AG04450 (cell line): ENCODE measurements around the gene REM1. TPM values are rescaled to one million over a fixed set of nuclear protein-coding genes. Genes with fewer than 3 reads are reported as not detected.
"Not testable (repeated sequence)": the region's sequence is repeated elsewhere in the genome, so short reads cannot be mapped to it uniquely, and the experiment has no call there.

ENCODE experiments used
- CTCF ChIA-PET: fragments of 300-600, 350-600 bp; formaldehyde crosslinking; extraction: SDS; loops from one replicate; lab custom pipeline; 2022; ENCODE audit warnings: antibody characterized with exemption, inconsistent platforms; lab: Charles Lee
- POLR2A ChIA-PET: fragments of 350-600 bp; formaldehyde crosslinking; extraction: SDS; loops from one replicate; lab custom pipeline; 2021; ENCODE audit warnings: antibody characterized with exemption, inconsistent platforms; lab: Yijun Ruan, JAX
- DNase-seq: peaks from one replicate; pipeline ENCODE4 v3.0.0-alpha.2; 2011; ENCODE audit warnings: low read depth, low spot score
- H3K27ac ChIP-seq: one replicate; pipeline ENCODE4 v1.5.1; 2012; ENCODE audit warnings: low read depth, low read length, control low read depth
- H3K27me3 ChIP-seq: one replicate; pipeline ENCODE4 v1.6.0; 2012; ENCODE audit warnings: low read length; ENCODE audit not compliant: control insufficient read depth, insufficient read depth
- H3K4me3 ChIP-seq: 2 replicates; pipeline ENCODE4 v1.5.1; 2011; ENCODE audit warnings: mild to moderate bottlenecking, low read depth, low read length, control low read depth
- H3K9me3 ChIP-seq: 2 replicates; pipeline ENCODE4 v1.5.1; 2012; ENCODE audit warnings: low read length; ENCODE audit not compliant: control insufficient read depth, insufficient read depth
- polyA plus RNA-seq: library from polyadenylated mRNA; depleted of rRNA; stranded (reverse); fragments of >200 nt; gene quantifications from 2 replicates; pipeline ENCODE4 v1.2.3, GENCODE V29; 2011
- TF ChIP-seq, protein P1 (sequence below): IDR thresholded peaks from 2 replicates; pipeline ENCODE4 v1.5.1; 2011; ENCODE audit warnings: low read depth, low read length, control low read depth, inconsistent platforms

Gene REM1
- polyA plus RNA-seq, 1 experiment: not detected

- no peak for DNase-seq
- no peak overlapping the region for H3K27ac ChIP-seq
- CTCF ChIA-PET: interaction anchor here (7.7 kb wide), 1 partner anchor 48 kb away, joined by 210 read pairs; no protein-coding TSS in a partner anchor
- POLR2A ChIA-PET: no interaction called here
- peaks cover 2% of the 10 kb centered on the region for H3K27me3 ChIP-seq
- H3K4me3 ChIP-seq: no peak overlapping the region
- no peaks in the 10 kb centered on the region for H3K9me3 ChIP-seq
- TF ChIP-seq, protein P1, sequence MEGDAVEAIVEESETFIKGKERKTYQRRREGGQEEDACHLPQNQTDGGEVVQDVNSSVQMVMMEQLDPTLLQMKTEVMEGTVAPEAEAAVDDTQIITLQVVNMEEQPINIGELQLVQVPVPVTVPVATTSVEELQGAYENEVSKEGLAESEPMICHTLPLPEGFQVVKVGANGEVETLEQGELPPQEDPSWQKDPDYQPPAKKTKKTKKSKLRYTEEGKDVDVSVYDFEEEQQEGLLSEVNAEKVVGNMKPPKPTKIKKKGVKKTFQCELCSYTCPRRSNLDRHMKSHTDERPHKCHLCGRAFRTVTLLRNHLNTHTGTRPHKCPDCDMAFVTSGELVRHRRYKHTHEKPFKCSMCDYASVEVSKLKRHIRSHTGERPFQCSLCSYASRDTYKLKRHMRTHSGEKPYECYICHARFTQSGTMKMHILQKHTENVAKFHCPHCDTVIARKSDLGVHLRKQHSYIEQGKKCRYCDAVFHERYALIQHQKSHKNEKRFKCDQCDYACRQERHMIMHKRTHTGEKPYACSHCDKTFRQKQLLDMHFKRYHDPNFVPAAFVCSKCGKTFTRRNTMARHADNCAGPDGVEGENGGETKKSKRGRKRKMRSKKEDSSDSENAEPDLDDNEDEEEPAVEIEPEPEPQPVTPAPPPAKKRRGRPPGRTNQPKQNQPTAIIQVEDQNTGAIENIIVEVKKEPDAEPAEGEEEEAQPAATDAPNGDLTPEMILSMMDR: no peak
Observed at GRCh38 chr20:31454361-31454760, 20.7 kb upstream of the REM1 start.

DNA sequence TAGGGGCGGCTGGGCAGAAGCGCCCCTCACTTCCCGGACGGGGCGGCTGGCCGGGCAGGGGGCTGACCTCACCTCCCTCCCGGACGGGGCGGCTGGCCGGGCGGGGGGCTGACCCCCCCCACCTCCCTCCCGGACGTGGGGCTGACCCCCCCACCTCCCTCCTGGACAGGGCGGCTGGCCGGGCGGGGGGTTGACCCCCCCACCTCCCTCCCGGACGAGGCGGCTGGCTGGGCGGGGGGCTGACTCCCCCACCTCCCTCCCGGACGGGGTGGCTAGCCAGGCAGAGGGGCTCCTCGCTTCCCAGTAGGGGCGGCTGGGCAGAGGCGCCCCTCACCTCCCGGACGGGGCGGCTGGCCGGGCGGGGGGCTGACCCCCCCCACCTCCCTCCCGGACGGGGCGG lies 4.1 kb upstream of the REM1 start:
- H3K27me3 ChIP-seq: peaks cover 20% of the 10 kb centered on the region
- H3K4me3 ChIP-seq, POLR2A ChIA-PET, DNase-seq, H3K27ac ChIP-seq, H3K9me3 ChIP-seq, CTCF ChIA-PET: not testable (repeated sequence)

- Histone ChIP-seq H3K9me3 (no peaks in the 10 kb centered on the region; the same call in 1 of the 2 replicates), H3K27ac (no peak overlapping the region), H3K27me3 (peaks cover 31% of the 10 kb centered on the region), H3K4me3 (no peak overlapping the region)
- TF ChIP-seq, protein P1: no peak
- no peak for DNase-seq
- CTCF ChIA-PET: interaction anchor here (1.1 to 3.5 kb wide), 2 partner anchors 13 to 30 kb away, joined by 4 to 20 read pairs; no protein-coding TSS in a partner anchor
- POLR2A ChIA-PET: no interaction called here
Observed at GRCh38 chr20:31472395-31473330, 2.4 kb upstream of the REM1 start.

DNA sequence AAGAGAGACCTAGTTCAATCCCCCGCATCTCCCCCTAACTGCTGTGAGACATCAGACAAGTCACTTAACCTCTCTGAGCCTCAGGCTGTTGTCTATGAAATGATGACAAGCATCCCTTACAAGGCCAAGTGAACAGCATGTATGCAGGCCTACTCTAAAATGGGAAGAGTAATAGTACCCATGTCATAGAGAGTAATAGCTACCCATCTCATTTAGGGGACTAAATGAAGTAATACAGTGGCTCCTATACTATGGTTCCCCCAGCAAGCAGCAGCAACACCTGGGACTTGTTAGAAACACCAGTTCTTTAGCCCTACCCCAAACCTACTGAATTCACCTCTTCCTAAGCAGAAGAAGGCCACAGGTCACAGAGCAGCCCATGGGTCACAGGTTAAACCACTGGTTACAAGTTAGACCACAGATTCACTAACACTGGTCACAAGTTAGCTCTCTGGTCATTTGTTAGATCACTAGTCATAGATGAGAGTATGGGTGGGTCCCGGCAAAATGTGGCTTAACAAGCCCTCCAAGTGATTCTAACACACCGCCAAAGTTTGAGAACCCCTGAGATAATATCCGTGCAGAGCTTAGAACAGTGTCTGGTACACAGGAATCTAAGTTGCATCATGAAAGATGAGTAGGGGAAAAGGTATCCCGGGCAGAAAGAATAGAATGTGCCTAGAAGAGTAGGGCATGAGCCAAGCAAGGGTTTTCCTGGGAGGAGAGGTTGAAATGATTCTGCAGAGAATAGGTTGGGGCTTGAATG lies 1.6 kb upstream of the REM1 start:
- peaks cover 31% of the 10 kb centered on the region for H3K27me3 ChIP-seq
- H3K9me3 ChIP-seq: no peaks in the 10 kb centered on the region; the same call in 1 of the 2 replicates
- no peak for DNase-seq
- H3K27ac ChIP-seq: no peak overlapping the region
- H3K4me3 ChIP-seq: no peak overlapping the region
- TF ChIP-seq, protein P1: no peak
- ChIA-PET CTCF (interaction anchor here (1.1 to 3.5 kb wide), 2 partner anchors 14 to 29 kb away, joined by 4 to 20 read pairs; no protein-coding TSS in a partner anchor), POLR2A (interaction anchor here (0.6 kb wide), 1 partner anchor 18 kb away, joined by 5 read pairs; no protein-coding TSS in a partner anchor)

- ChIA-PET CTCF (interaction anchor here (1.1 to 3.5 kb wide), 2 partner anchors 14 to 29 kb away, joined by 4 to 20 read pairs; no protein-coding TSS in a partner anchor), POLR2A (interaction anchor here (0.6 kb wide), 1 partner anchor 17 kb away, joined by 5 read pairs; no protein-coding TSS in a partner anchor)
- Histone ChIP-seq H3K27ac (no peak overlapping the region), H3K4me3 (no peak overlapping the region), H3K9me3 (no peaks in the 10 kb centered on the region; the same call in 1 of the 2 replicates), H3K27me3 (peaks cover 31% of the 10 kb centered on the region)
- no peak for DNase-seq
- TF ChIP-seq, protein P1: no peak
Observed at GRCh38 chr20:31474097-31474436, 1.0 kb upstream of the REM1 start.
